GM12878 (cell line): ENCODE results near the gene GOLGA6L7. TPM values are rescaled to one million over a fixed set of nuclear protein-coding genes. Genes with fewer than 3 reads are reported as not detected.
"Not testable (repeated sequence)": the region's sequence is repeated elsewhere in the genome, so short reads cannot be mapped to it uniquely, and the experiment has no call there.

Experiments
- ATAC-seq: fragments of 200-7000 bp; cut with Tn5 transposase; 3 replicates; pipeline ENCODE4 v1.9.1; 2020; ENCODE audit warnings: mild to moderate bottlenecking, moderate library complexity
- BruUV-seq: library from RNA; stranded (reverse); fragments of 400-500 nt; replicated peaks from 2 replicates; lab custom pipeline; 2021; lab: Mats Ljungman, UMichigan
- CTCF ChIA-PET: fragments of 300-600 bp; sonication (Branson Sonifier 250); formaldehyde crosslinking; extraction: SDS; loops from one replicate; lab custom pipeline; 2021; ENCODE audit warnings: inconsistent platforms; lab: Yijun Ruan, JAX
- POLR2A ChIA-PET: fragments of 350-600 bp; formaldehyde crosslinking; extraction: SDS; loops from one replicate; lab custom pipeline; 2021; ENCODE audit warnings: inconsistent platforms; lab: Charles Lee
- RAD21 ChIA-PET: fragments of 300-600 bp; sonication (Branson Sonifier 250); formaldehyde crosslinking; loops from one replicate; lab custom pipeline; 2023; ENCODE audit warnings: antibody characterized with exemption; ENCODE audit not compliant: unreplicated experiment; lab: Charles Lee
- SMC1A ChIA-PET: fragments of 300-600 bp; sonication (Branson Sonifier 250); formaldehyde crosslinking; loops from one replicate; lab custom pipeline; 2023; ENCODE audit not compliant: unreplicated experiment, uncharacterized antibody; lab: Charles Lee
- DNase-seq: peaks from one replicate; pipeline ENCODE4 v3.0.0-alpha.2; 2011; ENCODE audit warnings: low read depth, low spot score
- FAIRE-seq: peaks from 3 replicates; lab custom pipeline; 2011; peaks lifted over from hg19 to GRCh38; lab: Jason Lieb, UNC
- H2AFZ ChIP-seq: 2 replicates; pipeline ENCODE4 v1.6.0; 2011; ENCODE audit warnings: low read depth, low read length, control low read depth; ENCODE audit not compliant: control insufficient read depth
- H3K27ac ChIP-seq: 2 replicates; pipeline ENCODE4 v1.5.1; 2011; ENCODE audit warnings: control low read depth; ENCODE audit not compliant: control insufficient read depth, insufficient read depth
- H3K27me3 ChIP-seq, 2 experiments: replicated peaks in 1 of 2; 2 replicates each; pipeline versions ENCODE4 v1.6.0 to v1.6.1; 2011; ENCODE audit warnings: low read length in 1 of 2; ENCODE audit not compliant: control insufficient read depth in 2 of 2, insufficient read depth in 2 of 2
- H3K36me3 ChIP-seq, 2 experiments: 2 replicates each; pipeline ENCODE4 v1.5.1; 2011; ENCODE audit warnings: low read length in 1 of 2; ENCODE audit not compliant: control insufficient read depth in 2 of 2, insufficient read depth in 2 of 2
- H3K4me1 ChIP-seq: 2 replicates; pipeline ENCODE4 v1.6.1; 2011; ENCODE audit warnings: mild to moderate bottlenecking, low read length, moderate library complexity, mixed read lengths; ENCODE audit not compliant: control insufficient read depth, insufficient read depth
- H3K4me2 ChIP-seq: 2 replicates; pipeline ENCODE4 v1.6.0; 2011; ENCODE audit warnings: control low read depth; ENCODE audit not compliant: control insufficient read depth, insufficient read depth
- H3K4me3 ChIP-seq: fragments of 200-600 bp; sonication (generic); 2 replicates; pipeline ENCODE4 v1.5.1; 2016
- H3K79me2 ChIP-seq: 2 replicates; pipeline ENCODE4 v1.6.0; 2011; ENCODE audit warnings: low read length; ENCODE audit not compliant: control insufficient read depth, insufficient read depth
- H3K9ac ChIP-seq: 2 replicates; pipeline ENCODE4 v1.8.0; 2011; ENCODE audit warnings: low read length, control low read depth, mixed read lengths; ENCODE audit not compliant: control insufficient read depth, insufficient read depth
- H3K9me3 ChIP-seq: replicated peaks from 3 replicates; pipeline ENCODE4 v1.5.1; 2011; ENCODE audit warnings: mild to moderate bottlenecking, low read length; ENCODE audit not compliant: control insufficient read depth, insufficient read depth
- H4K20me1 ChIP-seq: 2 replicates; pipeline ENCODE4 v1.6.0; 2011; ENCODE audit not compliant: control insufficient read depth, insufficient read depth
- MYB ChIP-seq: fragments of 150-350 bp; IDR thresholded peaks from 2 replicates; pipeline ENCODE4 v1.6.1; 2014; ENCODE audit warnings: mild to moderate bottlenecking, low read depth, low read length, borderline replicate concordance
- NFXL1 ChIP-seq: fragments of 450-650 bp; IDR thresholded peaks from 2 replicates; pipeline ENCODE4 v1.6.1; 2017; ENCODE audit warnings: antibody characterized with exemption, mild to moderate bottlenecking, borderline replicate concordance
- SPI1 ChIP-seq: IDR thresholded peaks from 2 replicates; pipeline ENCODE4 v1.6.1; 2011; ENCODE audit warnings: low read depth, mild to moderate bottlenecking, low read length, moderate library complexity, borderline replicate concordance; ENCODE audit not compliant: insufficient read depth
- SRF ChIP-seq, 2 experiments: IDR thresholded peaks; 2 replicates each; pipeline ENCODE4 v1.6.1; 2011; ENCODE audit warnings: low read depth in 2 of 2, low read length in 2 of 2, mild to moderate bottlenecking in 1 of 2, moderate library complexity in 1 of 2
- whole genome bisulfite sequencing: methylation state at CpG from one replicate; pipeline ENCODE4 v1.1.6; 2016; ENCODE audit warnings: low lambda C conversion rate; ENCODE audit not compliant: insufficient replicate concordance, insufficient coverage; ENCODE audit errors: missing lambda C conversion rate; 5-methylcytosine and 5-hydroxymethylcytosine counted together
- in situ Hi-C: fragments of 300-500 bp; cut with MboI; formaldehyde crosslinking; loops from 9 replicates; pipeline ENCODE4 v1.14.3; 2018; ENCODE audit warnings: mixed read lengths
- intact Hi-C: fragments of 100-400 bp; cut with micrococcal nuclease; formaldehyde crosslinking; loops from one replicate; pipeline ENCODE4 v1.14.2; 2022; ENCODE audit not compliant: unreplicated experiment
- polyA plus RNA-seq, 11 experiments: library from polyadenylated mRNA; depleted of rRNA in 4 of 11; unstranded in 6 of 11; stranded (reverse) in 5 of 11; fragments of >200 nt; fragmentation: Nextera tagmentation in 4 of 11; fragmentation: Illumina TruSeq in 1 of 11; extraction: Ambion mirVana in 4 of 11; extraction: Trizol in 1 of 11; gene quantifications; 1 replicate in 1 of 11; 2 replicates in 10 of 11; pipeline versions ENCODE4 v1.2.1 to v1.2.3, GENCODE V29; 2011 to 2016; ENCODE audit warnings: inconsistent platforms in 2 of 11, missing spikeins in 2 of 11, low read depth in 1 of 11
- total RNA-seq, 4 experiments: library from RNA; depleted of rRNA in 3 of 4; stranded (reverse); fragments of >200 nt in 3 of 4; fragmentation: Illumina TruSeq in 1 of 4; extraction: Trizol in 1 of 4; gene quantifications; 2 replicates each; pipeline versions ENCODE4 v1.2.1 to v1.2.3, GENCODE V29; 2013 to 2021
- TF ChIP-seq, protein P1 (sequence below): IDR thresholded peaks from 2 replicates; pipeline ENCODE4 v1.6.1; 2011; ENCODE audit warnings: borderline replicate concordance, low read depth, mild to moderate bottlenecking, moderate library complexity, low read length; ENCODE audit not compliant: insufficient read depth, poor library complexity, severe bottlenecking
- TF ChIP-seq, protein P2 (sequence below): IDR thresholded peaks from 2 replicates; pipeline ENCODE4 v1.6.1; 2011; ENCODE audit warnings: low read depth, mild to moderate bottlenecking, low read length, moderate library complexity, borderline replicate concordance; ENCODE audit errors: extremely low read depth

GOLGA6L7 gene
- total and polyA plus RNA-seq, 10 of the 15 experiments (the other 5 are each of a cell fraction or from before 2014, with no cell fraction given): not detected

DNA sequence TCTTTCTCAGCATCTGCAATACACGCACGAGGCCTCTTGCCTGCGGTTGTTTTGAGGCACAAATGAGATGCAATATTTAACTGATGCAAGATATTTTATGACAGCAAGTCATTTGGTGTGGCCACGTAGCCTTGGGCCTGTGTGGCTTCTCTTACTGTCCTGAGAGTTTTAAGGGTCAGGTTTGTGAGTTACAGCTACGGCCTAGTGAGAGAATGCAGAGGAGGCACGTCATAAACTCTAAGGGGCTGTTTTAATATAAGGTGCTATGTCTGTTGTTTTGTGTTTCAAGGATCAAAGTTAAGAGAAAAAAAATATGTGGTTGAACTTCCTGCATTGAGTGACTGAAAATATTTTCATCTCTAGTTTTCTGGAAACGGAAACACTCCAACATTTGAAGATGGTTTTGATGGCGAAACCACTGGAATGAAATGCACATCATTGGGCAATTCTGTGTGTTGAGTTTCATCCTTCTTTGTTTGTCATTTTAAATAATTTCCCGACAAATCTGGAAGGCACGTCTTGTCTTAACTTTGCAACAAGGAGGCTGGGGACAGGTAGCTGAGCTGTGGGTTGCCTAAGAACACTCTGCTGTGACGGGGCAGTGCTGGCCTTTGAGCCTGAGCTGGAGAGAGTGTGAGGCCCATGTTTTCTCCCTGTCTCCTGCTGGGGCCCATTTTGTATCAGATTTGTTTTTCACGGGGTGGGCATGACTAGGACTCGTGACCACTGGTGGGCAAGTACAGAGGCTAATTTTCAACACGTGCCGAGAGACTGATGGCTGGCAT, 42.5 kb upstream of the GOLGA6L7 start (continued):
- TF ChIP-seq, protein P1, sequence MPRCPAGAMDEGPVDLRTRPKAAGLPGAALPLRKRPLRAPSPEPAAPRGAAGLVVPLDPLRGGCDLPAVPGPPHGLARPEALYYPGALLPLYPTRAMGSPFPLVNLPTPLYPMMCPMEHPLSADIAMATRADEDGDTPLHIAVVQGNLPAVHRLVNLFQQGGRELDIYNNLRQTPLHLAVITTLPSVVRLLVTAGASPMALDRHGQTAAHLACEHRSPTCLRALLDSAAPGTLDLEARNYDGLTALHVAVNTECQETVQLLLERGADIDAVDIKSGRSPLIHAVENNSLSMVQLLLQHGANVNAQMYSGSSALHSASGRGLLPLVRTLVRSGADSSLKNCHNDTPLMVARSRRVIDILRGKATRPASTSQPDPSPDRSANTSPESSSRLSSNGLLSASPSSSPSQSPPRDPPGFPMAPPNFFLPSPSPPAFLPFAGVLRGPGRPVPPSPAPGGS: no peak
- no peak for TF ChIP-seq MYB
- TF ChIP-seq, protein P2, sequence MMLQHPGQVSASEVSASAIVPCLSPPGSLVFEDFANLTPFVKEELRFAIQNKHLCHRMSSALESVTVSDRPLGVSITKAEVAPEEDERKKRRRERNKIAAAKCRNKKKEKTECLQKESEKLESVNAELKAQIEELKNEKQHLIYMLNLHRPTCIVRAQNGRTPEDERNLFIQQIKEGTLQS: no peak
- no peak for TF ChIP-seq SRF (IDR thresholded peaks at IDR 0.05; ENCODE audit: low read depth in 2 of 2, low read length in 2 of 2)
- TF ChIP-seq SPI1: no peak
- TF ChIP-seq NFXL1: no peak

DNA sequence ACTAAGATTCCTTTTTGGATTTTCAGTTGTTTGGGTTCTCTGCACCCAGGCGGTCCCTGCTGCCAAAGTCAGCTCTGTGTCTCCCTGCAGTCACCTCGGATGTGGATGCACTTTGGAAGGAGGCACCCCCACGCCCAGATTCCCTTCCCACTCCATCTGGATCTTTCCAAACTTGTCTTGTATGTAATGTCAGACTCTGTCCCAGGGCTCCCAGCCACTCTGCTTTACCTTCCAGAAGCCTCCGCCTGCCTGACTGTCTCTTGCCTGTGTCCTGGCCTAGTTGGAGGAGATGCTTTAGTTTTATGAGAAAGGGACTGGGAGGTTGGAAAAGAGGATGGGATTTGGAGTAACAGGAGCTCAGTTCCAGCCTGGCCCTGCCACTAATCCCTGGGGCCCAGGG, 41.8 kb upstream of the GOLGA6L7 start:
- H3K27ac ChIP-seq, SMC1A ChIA-PET, H3K9me3 ChIP-seq, in situ Hi-C loops, H3K27me3 ChIP-seq, H3K4me3 ChIP-seq, FAIRE-seq, H3K4me2 ChIP-seq, BruUV-seq, ATAC-seq, H3K9ac ChIP-seq, H2AFZ ChIP-seq, CTCF ChIA-PET, H3K36me3 ChIP-seq, H3K79me2 ChIP-seq, RAD21 ChIA-PET, DNase-seq, H3K4me1 ChIP-seq, POLR2A ChIA-PET, intact Hi-C loops, H4K20me1 ChIP-seq: not testable (repeated sequence)
- 29% methylated on average over 4 of the region's 4 CpGs for WGBS

DNA sequence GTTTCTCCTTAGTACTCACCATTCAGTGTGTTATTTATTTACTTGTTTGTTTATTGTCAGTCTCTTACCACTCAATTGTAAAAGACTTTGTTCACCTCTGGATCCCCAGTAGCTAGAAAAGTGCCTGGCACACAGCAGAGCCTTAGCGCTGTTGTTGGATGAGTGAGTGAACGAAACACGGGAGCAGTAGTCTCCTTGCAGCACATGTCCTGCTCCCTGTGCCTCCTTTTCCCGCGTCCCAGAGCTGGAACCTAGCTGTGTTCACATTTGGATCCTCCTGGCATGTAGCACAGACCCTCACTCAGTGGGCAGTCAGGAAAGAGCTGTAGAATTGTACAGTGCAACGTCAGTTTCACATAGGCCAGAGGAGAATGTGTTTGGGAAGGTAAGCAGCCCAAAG, 41.4 kb upstream of the GOLGA6L7 start:
- FAIRE-seq, H3K79me2 ChIP-seq, H3K27me3 ChIP-seq, H2AFZ ChIP-seq, SMC1A ChIA-PET, ATAC-seq, H3K36me3 ChIP-seq, POLR2A ChIA-PET, H3K4me1 ChIP-seq, H4K20me1 ChIP-seq, H3K4me3 ChIP-seq, H3K9me3 ChIP-seq, H3K27ac ChIP-seq, CTCF ChIA-PET, RAD21 ChIA-PET, BruUV-seq, H3K4me2 ChIP-seq, in situ Hi-C loops, DNase-seq, H3K9ac ChIP-seq, intact Hi-C loops: not testable (repeated sequence)
- WGBS: 28% methylated on average over 6 of the region's 6 CpGs
